ENCODE data around the gene NRAP.

The NRAP gene

GRCh38 chr10:113647812-113648211, 16.0 kb downstream of the NRAP start:
- no peak for DNase-seq (ENCODE audit: low read depth, low spot score)
- CTCF ChIA-PET = no interaction called here
- no peak for TF ChIP-seq CTCF (IDR thresholded peaks at IDR 0.05; ENCODE audit: insufficient read depth, low read length, missing control alignments)
- no peak overlapping the region for H3K4me3 ChIP-seq (ENCODE audit: low read depth, low read length)
- POLR2A ChIA-PET = no interaction called here

- ChIA-PET POLR2A (no interaction called here), CTCF (no interaction called here)
- DNase-seq (ENCODE audit: low read depth, low spot score) = no peak
- H3K4me3 ChIP-seq (ENCODE audit: low read depth, low read length) = no peak overlapping the region
- TF ChIP-seq CTCF (IDR thresholded peaks at IDR 0.05; ENCODE audit: insufficient read depth, low read length, missing control alignments) = no peak
These were observed 17.3 kb downstream of the NRAP start for GRCh38 chr10:113646336-113647201.

- POLR2A ChIA-PET = interaction anchor here (0.6 kb wide), 1 partner anchor 1309 kb away, joined by 3 read pairs; no protein-coding TSS in a partner anchor
These were observed 19.4 kb downstream of the NRAP start for GRCh38 chr10:113644185-113645120.

GRCh38 chr10:113643183-113643582, 20.7 kb downstream of the NRAP start:
- DNase-seq (ENCODE audit: low read depth, low spot score) = no peak
- TF ChIP-seq CTCF (IDR thresholded peaks at IDR 0.05; ENCODE audit: insufficient read depth, low read length, missing control alignments) = no peak
- POLR2A ChIA-PET = no interaction called here
- CTCF ChIA-PET = no interaction called here
- H3K4me3 ChIP-seq (ENCODE audit: low read depth, low read length) = no peak overlapping the region

More at GRCh38 chr10:113644185-113645120, 19.4 kb downstream of the NRAP start:
- no peak for DNase-seq (ENCODE audit: low read depth, low spot score)
- no peak overlapping the region for H3K4me3 ChIP-seq (ENCODE audit: low read depth, low read length)
- CTCF ChIA-PET = interaction anchor here (1.0 kb wide), 1 partner anchor 28 kb away, joined by 4 read pairs; no protein-coding TSS in a partner anchor
- no peak for TF ChIP-seq CTCF (IDR thresholded peaks at IDR 0.05; ENCODE audit: insufficient read depth, low read length, missing control alignments)

- no peak for TF ChIP-seq CTCF (IDR thresholded peaks at IDR 0.05; ENCODE audit: insufficient read depth, low read length, missing control alignments)
- no peak for DNase-seq (ENCODE audit: low read depth, low spot score)
- no peak overlapping the region for H3K4me3 ChIP-seq (ENCODE audit: low read depth, low read length)
- CTCF ChIA-PET = no interaction called here
- POLR2A ChIA-PET = no interaction called here
These were observed 22.1 kb downstream of the NRAP start for GRCh38 chr10:113641702-113642101.

- ChIA-PET POLR2A (no interaction called here), CTCF (no interaction called here)
- H3K4me3 ChIP-seq (ENCODE audit: low read depth, low read length) = no peak overlapping the region
- no peak for DNase-seq (ENCODE audit: low read depth, low spot score)
- no peak for TF ChIP-seq CTCF (IDR thresholded peaks at IDR 0.05; ENCODE audit: insufficient read depth, low read length, missing control alignments)
These were observed 23.9 kb downstream of the NRAP start for GRCh38 chr10:113639966-113640365.
